ENCODE measurements around the gene SDK1.

- TF ChIP-seq ZNF324 (tag by site-specific recombination; IDR thresholded peaks at IDR 0.05) (no peak), ZNF626 (tag by site-specific recombination; IDR thresholded peaks at IDR 0.05) (no peak), ZNF707 (tag by site-specific recombination; IDR thresholded peaks at IDR 0.05) (no peak), PRDM6 (tag by site-specific recombination; IDR thresholded peaks at IDR 0.05) (no peak), ZNF155 (tag by site-specific recombination; IDR thresholded peaks at IDR 0.05) (no peak), SALL2 (tag by site-specific recombination; IDR thresholded peaks at IDR 0.05; ENCODE audit: borderline replicate concordance) (no peak), CTCF (tag by site-specific recombination; IDR thresholded peaks at IDR 0.05) (no peak), ZBTB8A (tag by site-specific recombination; IDR thresholded peaks at IDR 0.05) (no peak), ZNF266 (tag by site-specific recombination; IDR thresholded peaks at IDR 0.05; ENCODE audit: low read depth) (no peak), ZNF521 (tag by site-specific recombination; IDR thresholded peaks at IDR 0.05) (no peak)
Observed at GRCh38 chr7:3892157-3892556, 591.1 kb downstream of the SDK1 start.

Measured in HEK293 (cell line).